Muscle of leg (tissue), 16 donors: ENCODE data around the gene CAND2. TPM values are rescaled to one million over a fixed set of nuclear protein-coding genes. Genes with fewer than 3 reads are reported as not detected.
A peak's percentile ranks its signal among the peaks of the same experiment; 100 is the strongest.

Experiments
- DNase-seq: peaks from one replicate; pipeline ENCODE4 v3.0.0; 2013
- H3K27ac ChIP-seq: one replicate; pipeline ENCODE4 v1.5.1; 2013; ENCODE audit warnings: mild to moderate bottlenecking, low read length, control low read depth
- H3K27me3 ChIP-seq: one replicate; pipeline ENCODE4 v1.6.1; 2013; ENCODE audit warnings: low read length; ENCODE audit not compliant: control insufficient read depth, insufficient read depth
- H3K36me3 ChIP-seq: one replicate; pipeline ENCODE4 v1.6.1; 2013; ENCODE audit warnings: low read length; ENCODE audit not compliant: control insufficient read depth, insufficient read depth
- H3K4me1 ChIP-seq: one replicate; pipeline ENCODE4 v1.6.1; 2013; ENCODE audit warnings: low read length; ENCODE audit not compliant: control insufficient read depth, insufficient read depth
- H3K4me3 ChIP-seq: one replicate; pipeline ENCODE4 v1.5.1; 2013; ENCODE audit warnings: low read length, control low read depth
- H3K9me3 ChIP-seq: replicated peaks from 2 replicates; pipeline ENCODE4 v1.6.1; 2013; ENCODE audit warnings: low read depth, low read length; ENCODE audit not compliant: control insufficient read depth
- WGBS: methylation state at CpG from one replicate; pipeline ENCODE4 v1.1.5; 2013; ENCODE audit warnings: missing lambda C conversion rate; ENCODE audit not compliant: insufficient coverage; 5-methylcytosine and 5-hydroxymethylcytosine counted together
- long read RNA-seq, 11 donors: transcript quantifications; one replicate each; lab custom pipeline, GENCODE V29; 2026
- polyA plus RNA-seq, 8 donors: library from polyadenylated mRNA; unstranded; fragments of 120-200 nt; gene quantifications; one replicate each; pipeline versions ENCODE4 v1.2.1 to v1.2.3, GENCODE V29; 2013; ENCODE audit warnings: inconsistent platforms in 1 of 8, low replicate concordance in 1 of 8; ENCODE audit not compliant: insufficient read length in 8 of 8, insufficient read depth in 1 of 8
- total RNA-seq: library from RNA; stranded (reverse); fragments of 120-200 nt; gene quantifications from one replicate; pipeline ENCODE4 v1.2.4, GENCODE V29; 2013

The CAND2 gene
- total RNA-seq, result 27.2 TPM
- polyA plus RNA-seq, result 10 to 100 TPM; 27.7 to 46.4 (median 36.2) TPM
- long read RNA-seq, donor 1, full-length matches to known transcripts, result 2 of 3,267 reads
- long read RNA-seq, donor 1, partial matches to known transcripts, result 3,205 of 3,267 reads
- long read RNA-seq, donor 1, other reads (novel, unspliced or antisense), result 60 of 3,267 reads
- long read RNA-seq, donor 2, partial matches to known transcripts, result 833 of 833 reads
- long read RNA-seq, donor 2, other reads (novel, unspliced or antisense), result 0 of 833 reads
- long read RNA-seq, donor 3, full-length matches to known transcripts, result 7 of 6,477 reads
- long read RNA-seq, donor 3, partial matches to known transcripts, result 6,403 of 6,477 reads
- long read RNA-seq, donor 3, other reads (novel, unspliced or antisense), result 67 of 6,477 reads
- long read RNA-seq, donor 4, full-length matches to known transcripts, result 2 of 4,620 reads
- long read RNA-seq, donor 4, partial matches to known transcripts, result 4,527 of 4,620 reads
- long read RNA-seq, donor 4, other reads (novel, unspliced or antisense), result 91 of 4,620 reads
- long read RNA-seq, donor 5, full-length matches to known transcripts, result 4 of 11,448 reads
- long read RNA-seq, donor 5, partial matches to known transcripts, result 11,137 of 11,448 reads
- long read RNA-seq, donor 5, other reads (novel, unspliced or antisense), result 307 of 11,448 reads
- long read RNA-seq, donor 6, full-length matches to known transcripts, result 1 of 12,568 reads
- long read RNA-seq, donor 6, partial matches to known transcripts, result 12,282 of 12,568 reads
- long read RNA-seq, donor 6, other reads (novel, unspliced or antisense), result 285 of 12,568 reads
- long read RNA-seq, donor 7, full-length matches to known transcripts, result 3 of 7,296 reads
- long read RNA-seq, donor 7, partial matches to known transcripts, result 7,135 of 7,296 reads
- long read RNA-seq, donor 7, other reads (novel, unspliced or antisense), result 158 of 7,296 reads
- long read RNA-seq, donor 8, partial matches to known transcripts, result 8,416 of 8,556 reads
- long read RNA-seq, donor 8, other reads (novel, unspliced or antisense), result 140 of 8,556 reads
- long read RNA-seq, donor 9, full-length matches to known transcripts, result 1 of 5,634 reads
- long read RNA-seq, donor 9, partial matches to known transcripts, result 5,517 of 5,634 reads
- long read RNA-seq, donor 9, other reads (novel, unspliced or antisense), result 116 of 5,634 reads
- long read RNA-seq, donor 10, partial matches to known transcripts, result 11,222 of 11,479 reads
- long read RNA-seq, donor 10, other reads (novel, unspliced or antisense), result 257 of 11,479 reads
- long read RNA-seq, donor 11, partial matches to known transcripts, result 6,262 of 6,396 reads
- long read RNA-seq, donor 11, other reads (novel, unspliced or antisense), result 134 of 6,396 reads

DNA sequence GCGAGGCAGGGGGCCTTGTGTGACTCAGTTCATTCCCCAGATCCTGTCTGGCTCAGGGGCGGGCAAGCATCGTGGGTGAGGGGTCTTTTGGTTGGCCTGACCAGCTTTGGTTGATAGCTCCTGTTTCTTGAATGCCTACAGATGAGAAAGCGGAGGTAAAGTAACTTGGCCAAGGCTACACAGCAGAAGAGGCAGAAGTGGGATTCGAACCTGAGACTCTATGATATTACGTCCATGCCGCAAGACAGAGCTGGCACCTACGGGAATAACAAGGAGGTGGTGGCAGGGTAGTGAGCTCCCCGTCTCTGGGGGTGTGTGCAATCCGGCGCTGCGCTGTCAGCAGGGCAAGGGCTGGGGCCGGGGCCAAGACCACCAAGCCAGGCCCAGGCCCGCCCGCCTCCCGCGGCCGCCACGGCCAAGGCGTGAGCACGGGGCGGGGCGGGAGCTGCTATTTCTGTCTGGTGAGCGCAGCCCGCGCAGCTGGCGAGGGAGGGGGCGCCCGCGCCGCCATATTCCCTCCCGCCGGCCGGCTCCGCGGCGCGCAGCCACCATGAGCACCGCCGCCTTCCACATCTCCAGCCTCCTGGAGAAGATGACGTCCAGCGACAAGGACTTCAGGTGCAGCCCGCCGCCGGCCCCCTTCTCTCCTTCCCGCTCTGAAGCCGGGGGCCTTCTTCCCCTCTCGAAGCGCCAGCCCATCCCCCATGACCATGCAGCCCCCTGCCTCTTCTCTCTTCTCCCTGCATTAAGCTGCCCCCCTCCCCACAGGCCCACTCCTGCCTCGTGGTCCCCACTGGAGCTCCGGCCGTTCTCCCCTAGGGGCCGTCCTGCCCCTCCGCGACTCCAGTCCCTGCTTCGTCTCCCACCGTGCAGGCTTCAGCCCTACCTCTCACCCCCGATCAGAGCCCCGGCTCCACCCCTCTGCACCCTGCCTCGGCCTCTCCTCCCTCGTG is at the start of gene CAND2:
Gene CAND2, plus strand, starts transcription at position 510 of the 953 bp plus-strand sequence. Its CDS starts 41 bp downstream, at position 551.
- peak; percentile 90 for DNase-seq
- H3K36me3 ChIP-seq, result no peaks in the 10 kb centered on the region
- peak within 1 kb of the TSS; percentile 86 for H3K4me3 ChIP-seq
- peaks cover 2% of the 10 kb centered on the region for H3K27me3 ChIP-seq
- peak within 1 kb of the TSS; percentile 94 for H3K27ac ChIP-seq
- no peaks in the 10 kb centered on the region for H3K9me3 ChIP-seq
- 6% methylated on average over 59 of the region's 61 CpGs for WGBS
- peaks cover 30% of the 10 kb centered on the region for H3K4me1 ChIP-seq

GRCh38 chr3:12748477-12748876 is 48.0 kb upstream of the CAND2 start:
- H3K27me3 ChIP-seq, result peaks cover 2% of the 10 kb centered on the region

GRCh38 chr3:12750223-12750622 is 46.3 kb upstream of the CAND2 start:
- peak; percentile 65 for DNase-seq
- Histone ChIP-seq H3K4me3 (no peak overlapping the region), H3K27me3 (peaks cover 2% of the 10 kb centered on the region), H3K9me3 (no peaks in the 10 kb centered on the region), H3K36me3 (no peaks in the 10 kb centered on the region), H3K27ac (peak overlapping the region; percentile 75), H3K4me1 (peaks cover 20% of the 10 kb centered on the region)
- 0% methylated on average over 3 of the region's 3 CpGs for whole genome bisulfite sequencing

More at GRCh38 chr3:12748477-12748876, 48.0 kb upstream of the CAND2 start:
- DNase-seq, result no peak
- Histone ChIP-seq H3K4me3 (no peak overlapping the region), H3K4me1 (peaks cover 18% of the 10 kb centered on the region), H3K36me3 (no peaks in the 10 kb centered on the region), H3K27ac (no peak overlapping the region), H3K9me3 (no peaks in the 10 kb centered on the region)
- WGBS, result no CpG with 5 or more reads among the region's 5 CpGs

- Histone ChIP-seq H3K4me1 (peaks cover 21% of the 10 kb centered on the region), H3K27me3 (peaks cover 2% of the 10 kb centered on the region), H3K27ac (peak overlapping the region; percentile 75), H3K4me3 (no peak overlapping the region), H3K9me3 (no peaks in the 10 kb centered on the region), H3K36me3 (no peaks in the 10 kb centered on the region)
- DNase-seq, result no peak
- 52% methylated on average over 3 of the region's 4 CpGs for WGBS
Measured at GRCh38 chr3:12750658-12751071, 45.8 kb upstream of the CAND2 start.

GRCh38 chr3:12751571-12751970 is 44.9 kb upstream of the CAND2 start:
- peaks cover 21% of the 10 kb centered on the region for H3K4me1 ChIP-seq
- H3K9me3 ChIP-seq, result no peaks in the 10 kb centered on the region
- H3K4me3 ChIP-seq, result no peak overlapping the region
- peaks cover 2% of the 10 kb centered on the region for H3K27me3 ChIP-seq
- peak overlapping the region; percentile 75 for H3K27ac ChIP-seq
- 78% methylated on average over 4 of the region's 5 CpGs for whole genome bisulfite sequencing
- DNase-seq, result peak; percentile 49
- no peaks in the 10 kb centered on the region for H3K36me3 ChIP-seq

- Histone ChIP-seq H3K4me3 (no peak overlapping the region), H3K36me3 (no peaks in the 10 kb centered on the region), H3K9me3 (no peaks in the 10 kb centered on the region), H3K4me1 (peaks cover 21% of the 10 kb centered on the region), H3K27ac (peak overlapping the region; percentile 75), H3K27me3 (no peaks in the 10 kb centered on the region)
- no peak for DNase-seq
- WGBS, result 100% methylated on average over 1 of the region's 3 CpGs
Measured at GRCh38 chr3:12752102-12752501, 44.4 kb upstream of the CAND2 start.

DNA sequence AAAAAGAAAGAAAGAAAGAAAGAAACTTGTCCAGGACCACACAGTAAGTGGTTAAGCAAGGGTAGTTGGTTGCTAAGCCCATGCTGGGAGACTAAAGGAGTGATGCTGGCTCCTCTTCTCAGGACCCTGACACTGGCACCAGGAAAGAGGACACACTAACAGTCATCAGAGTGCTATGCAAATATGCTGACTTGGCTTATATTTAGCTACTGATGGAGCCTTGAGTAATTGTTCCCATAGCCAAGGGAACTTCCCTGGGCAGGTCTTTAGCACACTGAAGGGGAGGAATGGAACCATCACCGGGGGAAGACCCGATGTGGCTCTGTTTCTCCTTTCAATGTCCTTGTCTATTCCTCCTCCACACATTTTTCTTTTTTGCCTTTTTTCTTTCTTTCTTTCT is 43.7 kb upstream of the CAND2 start:
- H3K27ac ChIP-seq, result no peak overlapping the region
- no CpG with 5 or more reads among the region's 2 CpGs for WGBS
- no peaks in the 10 kb centered on the region for H3K9me3 ChIP-seq

DNA sequence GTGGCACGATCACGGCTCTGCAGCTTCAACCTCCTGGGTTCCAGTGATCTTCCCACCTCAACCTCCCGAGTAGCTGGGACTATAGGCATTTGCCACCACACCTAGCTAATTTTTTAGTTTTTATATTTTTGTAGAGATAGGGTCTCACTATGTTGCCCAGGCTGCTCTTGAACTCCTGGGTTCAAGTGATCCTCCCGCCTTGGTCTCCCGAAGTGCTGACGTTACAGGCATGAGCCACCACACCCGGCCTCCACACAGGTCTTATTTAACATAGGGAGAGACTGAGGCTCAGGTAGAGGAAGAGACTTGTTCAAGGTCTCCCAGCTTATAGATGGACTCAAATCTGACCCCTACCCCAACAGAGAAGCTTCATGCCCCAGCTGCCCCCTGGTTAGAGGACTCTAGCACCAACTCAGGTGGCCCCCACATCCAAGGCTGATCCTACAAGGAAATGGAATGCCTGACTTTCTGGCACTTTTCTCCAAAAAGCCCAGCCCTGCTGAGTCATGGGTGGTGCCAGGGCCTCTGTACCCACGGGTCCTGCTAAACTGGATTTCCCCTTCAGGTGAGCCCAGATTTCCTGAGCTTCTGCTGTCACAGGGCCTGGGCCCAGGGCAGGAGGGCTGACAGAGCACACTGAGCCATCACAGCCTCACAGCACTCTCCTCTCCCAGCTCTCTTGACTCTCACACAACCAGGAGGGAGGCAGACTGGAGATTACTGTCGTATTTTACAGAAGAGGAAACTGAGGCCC is 43.0 kb upstream of the CAND2 start:
- 67% methylated on average over 2 of the region's 9 CpGs for WGBS
- no peak overlapping the region for H3K27ac ChIP-seq
- no peak overlapping the region for H3K4me3 ChIP-seq

More for the DNA sequence above, 43.7 kb upstream of the CAND2 start:
- H3K27me3 ChIP-seq, result no peaks in the 10 kb centered on the region
- no peak overlapping the region for H3K4me3 ChIP-seq
- H3K36me3 ChIP-seq, result no peaks in the 10 kb centered on the region
- DNase-seq, result no peak
- H3K4me1 ChIP-seq, result peaks cover 21% of the 10 kb centered on the region

More for the DNA sequence above, 43.0 kb upstream of the CAND2 start:
- H3K27me3 ChIP-seq, result no peaks in the 10 kb centered on the region
- H3K36me3 ChIP-seq, result no peaks in the 10 kb centered on the region
- no peak for DNase-seq
- no peaks in the 10 kb centered on the region for H3K9me3 ChIP-seq
- H3K4me1 ChIP-seq, result peaks cover 27% of the 10 kb centered on the region
